K562 (cell line): ENCODE measurements around the gene DESI1. TPM values are rescaled to one million over a fixed set of nuclear protein-coding genes. Genes with fewer than 3 reads are reported as not detected.

Experiments
- ATAC-seq: fragments of 200-7000 bp; cut with Tn5 transposase; 3 replicates; pipeline ENCODE4 v1.9.1; 2020; ENCODE audit warnings: moderate library complexity
- BruUV-seq: library from RNA; stranded (reverse); fragments of 400-500 nt; replicated peaks from 2 replicates; lab custom pipeline; 2021; lab: Mats Ljungman, UMichigan
- CTCF ChIA-PET: fragments of 300-600 bp; formaldehyde crosslinking; extraction: SDS; loops from one replicate; lab custom pipeline; 2021; ENCODE audit warnings: low intra/inter-chr PET ratio; lab: Yijun Ruan, JAX
- POLR2A ChIA-PET: fragments of 300-600, 350-650 bp; sonication (Branson Sonifier 250); formaldehyde crosslinking; extraction: SDS; loops from one replicate; lab custom pipeline; 2021; ENCODE audit warnings: antibody characterized with exemption, inconsistent platforms; lab: Yijun Ruan, JAX
- DNase-seq, 4 experiments: peaks; one replicate each; pipeline versions ENCODE4 v3.0.0 to v3.0.0-alpha.2; 2011 to 2018; ENCODE audit warnings: low spot score in 3 of 4, mixed read lengths in 3 of 4; ENCODE audit errors: extremely low read depth in 1 of 4
- FAIRE-seq: peaks from 2 replicates; lab custom pipeline; 2011; peaks lifted over from hg19 to GRCh38; lab: Jason Lieb, UNC
- H2AFZ ChIP-seq: 2 replicates; pipeline ENCODE4 v1.6.0; 2011; ENCODE audit warnings: low read depth, low read length, control low read depth, inconsistent platforms
- H3K27ac ChIP-seq: fragments of 200-600 bp; 3 replicates; pipeline ENCODE4 v1.8.0; 2011; ENCODE audit warnings: low read depth, mild to moderate bottlenecking, control low read depth, inconsistent platforms, low read length, moderate library complexity, mixed read lengths; ENCODE audit errors: extremely low read depth
- H3K27me3 ChIP-seq, 2 experiments: fragments of 300-600 bp in 1 of 2; 2 replicates in 1 of 2; 3 replicates in 1 of 2; pipeline versions ENCODE4 v1.6.0 to v1.8.0; 2011; ENCODE audit warnings: inconsistent platforms in 2 of 2, low read length in 2 of 2, mild to moderate bottlenecking in 1 of 2, mixed read lengths in 1 of 2, moderate library complexity in 1 of 2; ENCODE audit not compliant: control insufficient read depth in 2 of 2, insufficient read depth in 2 of 2
- H3K36me3 ChIP-seq: fragments of 300-600 bp; 3 replicates; pipeline ENCODE4 v1.8.0; 2011; ENCODE audit warnings: mild to moderate bottlenecking, low read length, inconsistent platforms; ENCODE audit not compliant: control insufficient read depth, insufficient read depth
- H3K4me1 ChIP-seq, 2 experiments: fragments of 200-600 bp in 1 of 2; replicated peaks in 1 of 2; 2 replicates in 1 of 2; 3 replicates in 1 of 2; pipeline versions ENCODE4 v1.5.1 to v1.8.0; 2011; ENCODE audit warnings: inconsistent platforms in 2 of 2, low read length in 2 of 2, mild to moderate bottlenecking in 1 of 2, mixed read lengths in 1 of 2, moderate library complexity in 1 of 2; ENCODE audit not compliant: control insufficient read depth in 2 of 2, insufficient read depth in 2 of 2
- H3K4me2 ChIP-seq: 2 replicates; pipeline ENCODE4 v1.6.1; 2011; ENCODE audit warnings: low read length, control low read depth, inconsistent platforms, mixed read lengths; ENCODE audit not compliant: insufficient read depth
- H3K4me3 ChIP-seq: fragments of 200-600 bp; sonication (generic), shearing (Covaris generic); 2 replicates; pipeline ENCODE4 v1.5.1; 2016; ENCODE audit warnings: control low read depth, inconsistent platforms
- H3K79me2 ChIP-seq: fragments of 200-600 bp; 3 replicates; pipeline ENCODE4 v1.8.0; 2011; ENCODE audit warnings: low read length, inconsistent platforms; ENCODE audit not compliant: control insufficient read depth, insufficient read depth
- H3K9ac ChIP-seq, 2 experiments: 2 replicates each; pipeline versions ENCODE4 v1.6.0 to v1.6.1; 2011; ENCODE audit warnings: low read depth in 2 of 2, low read length in 2 of 2, control low read depth in 1 of 2, inconsistent platforms in 1 of 2, mild to moderate bottlenecking in 1 of 2, mixed read lengths in 1 of 2; ENCODE audit not compliant: insufficient read depth in 1 of 2
- H3K9me1 ChIP-seq: one replicate; pipeline ENCODE4 v1.6.0; 2011; ENCODE audit warnings: inconsistent platforms, mild to moderate bottlenecking, low read length, moderate library complexity; ENCODE audit not compliant: control insufficient read depth, insufficient read depth
- H3K9me3 ChIP-seq: replicated peaks from 2 replicates; pipeline ENCODE4 v1.5.1; 2011; ENCODE audit warnings: low read depth, low read length, inconsistent platforms; ENCODE audit not compliant: control insufficient read depth, insufficient read depth
- H4K20me1 ChIP-seq: replicated peaks from 2 replicates; pipeline ENCODE4 v1.6.1; 2011; ENCODE audit warnings: low read length, inconsistent platforms, mixed read lengths; ENCODE audit not compliant: control insufficient read depth, insufficient read depth
- ARNT ChIP-seq, 2 experiments: fragments of 450-650 bp; IDR thresholded peaks; 2 replicates each; pipeline ENCODE4 v1.6.1; 2016; ENCODE audit warnings: mild to moderate bottlenecking in 1 of 2
- CHD1 ChIP-seq: fragments of 200-600 bp; sonication (generic); IDR thresholded peaks from one replicate; pipeline ENCODE4 v1.6.1; 2012; ENCODE audit warnings: mild to moderate bottlenecking, moderate library complexity, low read length, inconsistent platforms
- CREB1 ChIP-seq, 2 experiments: sonication (generic) in 1 of 2; formaldehyde crosslinking in 1 of 2; IDR thresholded peaks; 2 replicates each; pipeline versions ENCODE4 v1.6.1 to v1.8.0; 2012 to 2022; ENCODE audit warnings: inconsistent platforms in 1 of 2, mild to moderate bottlenecking in 1 of 2, missing genetic modification reagents in 1 of 2, moderate library complexity in 1 of 2
- CREBBP ChIP-seq: IDR thresholded peaks from one replicate; pipeline ENCODE4 v1.6.1; 2012; ENCODE audit warnings: low read depth, mild to moderate bottlenecking, control low read depth, inconsistent platforms, low read length
- DACH1 ChIP-seq: fragments of 450-650 bp; IDR thresholded peaks from 2 replicates; pipeline ENCODE4 v1.6.1; 2018; ENCODE audit not compliant: partially characterized antibody
- ILF3 ChIP-seq: fragments of 450-650 bp; IDR thresholded peaks from 2 replicates; pipeline ENCODE4 v1.6.1; 2018; ENCODE audit warnings: antibody characterized with exemption, mild to moderate bottlenecking, moderate library complexity, borderline replicate concordance
- MTF1 ChIP-seq: fragments of 250-450 bp; sonication (Bioruptor Pico); IDR thresholded peaks from 2 replicates; pipeline ENCODE4 v1.9.0; 2021; ENCODE audit warnings: moderate library complexity, mild to moderate bottlenecking, inconsistent platforms, borderline replicate concordance
- TEAD4 ChIP-seq, 2 experiments: sonication (generic) in 1 of 2; formaldehyde crosslinking in 1 of 2; IDR thresholded peaks; 2 replicates each; pipeline versions ENCODE4 v1.6.1 to v1.8.0; 2012 to 2022; ENCODE audit warnings: borderline replicate concordance in 1 of 2, inconsistent platforms in 1 of 2, low read length in 1 of 2, mild to moderate bottlenecking in 1 of 2, missing genetic modification reagents in 1 of 2
- TFAM ChIP-seq: fragments of 250-450 bp; sonication (Bioruptor Pico); conservative IDR thresholded peaks from 2 replicates; pipeline ENCODE4 v1.5.0; 2021; ENCODE audit warnings: mild to moderate bottlenecking, moderate library complexity
- WHSC1 ChIP-seq: IDR thresholded peaks from one replicate; pipeline ENCODE4 v1.6.1; 2012; ENCODE audit warnings: low read length, control low read depth, inconsistent platforms
- ZNF282 ChIP-seq: sonication (generic); formaldehyde crosslinking; IDR thresholded peaks from 2 replicates; pipeline ENCODE4 v1.8.1; 2023; ENCODE audit warnings: missing genetic modification reagents
- ZNF561 ChIP-seq: fragments of 450-650 bp; formaldehyde crosslinking; conservative IDR thresholded peaks from 2 replicates; pipeline ENCODE4 v1.4.0; 2020; ENCODE audit warnings: mild to moderate bottlenecking, moderate library complexity
- WGBS: fragments of 100-300 bp; shearing (Covaris generic); methylation state at CpG from one replicate; pipeline ENCODE4 v1.1.6; 2016; ENCODE audit warnings: low coverage, mixed read lengths; ENCODE audit not compliant: insufficient coverage; ENCODE audit errors: missing lambda C conversion rate; 5-methylcytosine and 5-hydroxymethylcytosine counted together
- in situ Hi-C: fragments of 300-500 bp; cut with MboI; formaldehyde crosslinking; loops from 4 replicates; pipeline ENCODE4 v1.15.0; 2018; ENCODE audit warnings: inconsistent platforms, mixed read lengths
- intact Hi-C: fragments of 100-400 bp; cut with micrococcal nuclease; formaldehyde crosslinking; loops from 2 replicates; pipeline ENCODE4 v1.14.2; 2022
- polyA plus RNA-seq, 8 experiments: library from polyadenylated mRNA; depleted of rRNA in 4 of 8; stranded (reverse) in 5 of 8; unstranded in 3 of 8; fragments of >200 nt; fragmentation: Nextera tagmentation in 2 of 8; fragmentation: Illumina TruSeq in 1 of 8; extraction: Ambion mirVana in 2 of 8; extraction: Trizol in 1 of 8; gene quantifications; 2 replicates each; pipeline versions ENCODE4 v1.2.1 to v1.2.3, GENCODE V29; 2011 to 2014; ENCODE audit warnings: inconsistent platforms in 1 of 8, missing spikeins in 1 of 8
- total RNA-seq, 7 experiments: library from RNA; depleted of rRNA in 6 of 7; stranded (reverse); fragments of >200 nt in 6 of 7; fragmentation: Illumina TruSeq in 2 of 7; extraction: Trizol in 2 of 7; gene quantifications; 2 replicates each; pipeline versions ENCODE4 v1.2.1 to v1.2.3, GENCODE V29; 2011 to 2021; ENCODE audit warnings: low replicate concordance in 1 of 7
- TF ChIP-seq, protein P1 (sequence below): IDR thresholded peaks from 2 replicates; pipeline ENCODE4 v1.6.1; 2016; ENCODE audit warnings: missing genetic modification characterization, missing compliant biosample characterization
- TF ChIP-seq, protein P2 (sequence below): fragments of 250-450 bp; sonication (Bioruptor Pico); IDR thresholded peaks from 2 replicates; pipeline ENCODE4 v1.4.0; 2020; ENCODE audit warnings: mild to moderate bottlenecking, moderate library complexity, borderline replicate concordance
- TF ChIP-seq, protein P3 (sequence below): sonication (generic); formaldehyde crosslinking; IDR thresholded peaks from 2 replicates; pipeline ENCODE4 v1.9.0; 2022; ENCODE audit warnings: mild to moderate bottlenecking, missing genetic modification reagents

DESI1 gene
- total and polyA plus RNA-seq, 9 of the 15 experiments (the other 6 are each of a cell fraction or from before 2014, with no cell fraction given) = 7.2 to 45.9 (median 29.8) TPM

DNA sequence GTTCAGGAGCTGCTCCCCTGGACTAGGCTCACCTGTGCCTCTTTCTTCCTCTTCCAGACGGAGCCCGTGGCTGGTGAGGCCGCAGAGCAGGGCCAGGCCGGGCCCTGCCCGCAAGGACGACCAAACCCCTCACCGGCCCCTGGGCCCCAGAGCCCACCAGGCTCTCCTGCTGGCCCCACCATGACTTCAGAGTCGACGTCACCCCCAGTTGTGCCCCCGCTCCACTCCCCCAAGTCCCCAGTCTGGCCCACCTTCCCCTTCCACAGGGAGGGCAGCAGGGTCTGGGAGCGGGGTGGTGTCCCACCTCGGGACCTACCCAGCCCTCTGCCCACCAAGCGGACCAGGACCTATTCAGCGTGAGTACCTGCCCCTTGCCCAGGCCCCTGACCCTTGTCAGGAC, 49.1 kb downstream of the DESI1 start:
- H3K4me3 ChIP-seq = no peak overlapping the region
- in situ Hi-C loops = no loop called here
- FAIRE-seq (no peak), ATAC-seq (no peak), DNase-seq (no peak)
- H3K36me3 ChIP-seq = peaks cover 5% of the 10 kb centered on the region; the same call in 1 of the 3 replicates
- ChIA-PET CTCF (no interaction called here), POLR2A (no interaction called here)
- H3K4me2 ChIP-seq = no peak overlapping the region
- no peak overlapping the region for H2AFZ ChIP-seq
- H3K27me3 ChIP-seq = no peaks in the 10 kb centered on the region
- TF ChIP-seq, protein P1, sequence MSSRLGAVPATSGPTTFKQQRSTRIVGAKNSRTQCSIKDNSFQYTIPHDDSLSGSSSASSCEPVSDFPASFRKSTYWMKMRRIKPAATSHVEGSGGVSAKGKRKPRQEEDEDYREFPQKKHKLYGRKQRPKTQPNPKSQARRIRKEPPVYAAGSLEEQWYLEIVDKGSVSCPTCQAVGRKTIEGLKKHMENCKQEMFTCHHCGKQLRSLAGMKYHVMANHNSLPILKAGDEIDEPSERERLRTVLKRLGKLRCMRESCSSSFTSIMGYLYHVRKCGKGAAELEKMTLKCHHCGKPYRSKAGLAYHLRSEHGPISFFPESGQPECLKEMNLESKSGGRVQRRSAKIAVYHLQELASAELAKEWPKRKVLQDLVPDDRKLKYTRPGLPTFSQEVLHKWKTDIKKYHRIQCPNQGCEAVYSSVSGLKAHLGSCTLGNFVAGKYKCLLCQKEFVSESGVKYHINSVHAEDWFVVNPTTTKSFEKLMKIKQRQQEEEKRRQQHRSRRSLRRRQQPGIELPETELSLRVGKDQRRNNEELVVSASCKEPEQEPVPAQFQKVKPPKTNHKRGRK = no peak
- TF ChIP-seq, protein P2, sequence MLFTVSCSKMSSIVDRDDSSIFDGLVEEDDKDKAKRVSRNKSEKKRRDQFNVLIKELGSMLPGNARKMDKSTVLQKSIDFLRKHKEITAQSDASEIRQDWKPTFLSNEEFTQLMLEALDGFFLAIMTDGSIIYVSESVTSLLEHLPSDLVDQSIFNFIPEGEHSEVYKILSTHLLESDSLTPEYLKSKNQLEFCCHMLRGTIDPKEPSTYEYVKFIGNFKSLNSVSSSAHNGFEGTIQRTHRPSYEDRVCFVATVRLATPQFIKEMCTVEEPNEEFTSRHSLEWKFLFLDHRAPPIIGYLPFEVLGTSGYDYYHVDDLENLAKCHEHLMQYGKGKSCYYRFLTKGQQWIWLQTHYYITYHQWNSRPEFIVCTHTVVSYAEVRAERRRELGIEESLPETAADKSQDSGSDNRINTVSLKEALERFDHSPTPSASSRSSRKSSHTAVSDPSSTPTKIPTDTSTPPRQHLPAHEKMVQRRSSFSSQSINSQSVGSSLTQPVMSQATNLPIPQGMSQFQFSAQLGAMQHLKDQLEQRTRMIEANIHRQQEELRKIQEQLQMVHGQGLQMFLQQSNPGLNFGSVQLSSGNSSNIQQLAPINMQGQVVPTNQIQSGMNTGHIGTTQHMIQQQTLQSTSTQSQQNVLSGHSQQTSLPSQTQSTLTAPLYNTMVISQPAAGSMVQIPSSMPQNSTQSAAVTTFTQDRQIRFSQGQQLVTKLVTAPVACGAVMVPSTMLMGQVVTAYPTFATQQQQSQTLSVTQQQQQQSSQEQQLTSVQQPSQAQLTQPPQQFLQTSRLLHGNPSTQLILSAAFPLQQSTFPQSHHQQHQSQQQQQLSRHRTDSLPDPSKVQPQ (CRISPR knock-in tag) = no peak
- TF ChIP-seq CREBBP (no peak), DACH1 (no peak), ARNT (IDR thresholded peaks at IDR 0.05) (no peak), ZNF561 (CRISPR knock-in tag) (no peak), ILF3 (no peak), CHD1 (no peak), ZNF282 (CRISPR knock-in tag) (no peak), WHSC1 (no peak), MTF1 (CRISPR knock-in tag) (no peak), CREB1 (IDR thresholded peaks at IDR 0.05) (no peak), CREB1 (CRISPR knock-in tag; IDR thresholded peaks at IDR 0.05) (no peak), TEAD4 (IDR thresholded peaks at IDR 0.05; ENCODE audit: low read length) (no peak), TEAD4 (CRISPR knock-in tag; IDR thresholded peaks at IDR 0.05; ENCODE audit: borderline replicate concordance) (no peak), TFAM (CRISPR knock-in tag) (no peak)
- TF ChIP-seq, protein P3, sequence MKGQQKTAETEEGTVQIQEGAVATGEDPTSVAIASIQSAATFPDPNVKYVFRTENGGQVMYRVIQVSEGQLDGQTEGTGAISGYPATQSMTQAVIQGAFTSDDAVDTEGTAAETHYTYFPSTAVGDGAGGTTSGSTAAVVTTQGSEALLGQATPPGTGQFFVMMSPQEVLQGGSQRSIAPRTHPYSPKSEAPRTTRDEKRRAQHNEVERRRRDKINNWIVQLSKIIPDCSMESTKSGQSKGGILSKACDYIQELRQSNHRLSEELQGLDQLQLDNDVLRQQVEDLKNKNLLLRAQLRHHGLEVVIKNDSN (CRISPR knock-in tag) = no peak
- H3K9me3 ChIP-seq = no peaks in the 10 kb centered on the region
- no TSS peak for BruUV-seq
- no peaks in the 10 kb centered on the region for H4K20me1 ChIP-seq
- intact Hi-C loops = no loop called here
- H3K9ac ChIP-seq = no peak overlapping the region
- WGBS = 64% methylated on average over 3 of the region's 14 CpGs
- H3K79me2 ChIP-seq = no peaks in the 10 kb centered on the region
- peaks cover 8 to 35% of the 10 kb centered on the region in 2 experiments; a peak in 4 of 5 replicates for H3K4me1 ChIP-seq
- no peak overlapping the region for H3K27ac ChIP-seq
- no peaks in the 10 kb centered on the region for H3K9me1 ChIP-seq
